Tongue (tissue), 3 donors: ENCODE data around the gene FOXP1. TPM values are rescaled to one million over a fixed set of nuclear protein-coding genes. Genes with fewer than 3 reads are reported as not detected.
A peak's percentile ranks its signal among the peaks of the same experiment; 100 is the strongest.

Experiments used
- DNase-seq: peaks from one replicate; pipeline ENCODE4 v3.0.0-alpha.2; 2015
- small RNA-seq: library from RNA; depleted of rRNA; stranded (forward); fragments of <200 nt; gene quantifications from one replicate; pipeline ENCODE3, GENCODE V24; 2014; ENCODE audit warnings: low replicate concordance
- total RNA-seq: library from RNA; depleted of rRNA; stranded (reverse); fragments of >200 nt; gene quantifications from one replicate; pipeline ENCODE4 v1.2.3, GENCODE V29; 2014

FOXP1 gene
- total RNA-seq, 1 donor from 2014 or later: 66.4 TPM

- no peak for DNase-seq
These were observed 619.9 kb downstream of the FOXP1 start for GRCh38 chr3:70963431-70964275.

GRCh38 chr3:70959506-70960291 is 623.8 kb downstream of the FOXP1 start:
- DNase-seq: no peak

- DNase-seq: no peak
These were observed 631.3 kb downstream of the FOXP1 start for GRCh38 chr3:70952033-70952747.

DNA sequence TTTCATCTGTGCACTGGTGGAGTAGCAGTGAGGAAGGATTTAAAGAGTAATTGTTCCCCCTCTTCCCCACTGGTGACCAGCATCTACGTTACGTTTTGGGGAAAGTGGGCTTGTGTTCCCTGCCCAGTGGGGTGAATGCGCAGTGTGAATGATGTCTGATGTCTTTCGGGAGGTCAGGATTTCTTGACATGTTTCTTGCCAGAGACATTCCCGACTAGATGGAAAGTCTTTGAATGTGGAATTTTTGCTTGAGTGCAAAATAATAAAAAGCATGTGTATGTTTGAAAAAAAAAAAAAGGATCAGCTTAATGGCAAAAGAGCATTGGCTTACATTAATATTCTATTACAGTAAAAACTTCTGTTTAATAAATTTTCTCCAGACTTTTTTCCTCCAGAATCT is 632.2 kb downstream of the FOXP1 start:
- no peak for DNase-seq

DNA sequence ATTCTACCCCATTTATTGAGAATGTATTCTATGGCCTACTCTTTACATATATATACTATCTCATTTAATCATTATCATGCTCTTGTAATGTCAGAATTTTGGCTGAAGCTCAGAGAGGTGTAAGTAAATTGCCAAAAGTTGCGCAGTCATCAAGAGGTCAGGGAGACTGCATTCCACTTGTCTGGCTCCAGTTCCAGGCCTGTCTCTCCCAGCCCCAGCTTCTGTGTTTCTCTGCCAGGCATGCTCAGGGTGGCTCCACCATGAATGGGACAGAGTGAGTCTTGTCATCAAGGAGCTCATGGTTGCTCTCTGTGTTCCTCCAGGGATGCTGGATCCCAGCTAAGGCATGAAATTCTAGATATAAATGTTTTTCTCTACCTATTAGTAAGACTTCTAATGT is 635.9 kb downstream of the FOXP1 start:
- no peak for DNase-seq

GRCh38 chr3:70943886-70944285 is 639.6 kb downstream of the FOXP1 start:
- no peak for DNase-seq

DNA sequence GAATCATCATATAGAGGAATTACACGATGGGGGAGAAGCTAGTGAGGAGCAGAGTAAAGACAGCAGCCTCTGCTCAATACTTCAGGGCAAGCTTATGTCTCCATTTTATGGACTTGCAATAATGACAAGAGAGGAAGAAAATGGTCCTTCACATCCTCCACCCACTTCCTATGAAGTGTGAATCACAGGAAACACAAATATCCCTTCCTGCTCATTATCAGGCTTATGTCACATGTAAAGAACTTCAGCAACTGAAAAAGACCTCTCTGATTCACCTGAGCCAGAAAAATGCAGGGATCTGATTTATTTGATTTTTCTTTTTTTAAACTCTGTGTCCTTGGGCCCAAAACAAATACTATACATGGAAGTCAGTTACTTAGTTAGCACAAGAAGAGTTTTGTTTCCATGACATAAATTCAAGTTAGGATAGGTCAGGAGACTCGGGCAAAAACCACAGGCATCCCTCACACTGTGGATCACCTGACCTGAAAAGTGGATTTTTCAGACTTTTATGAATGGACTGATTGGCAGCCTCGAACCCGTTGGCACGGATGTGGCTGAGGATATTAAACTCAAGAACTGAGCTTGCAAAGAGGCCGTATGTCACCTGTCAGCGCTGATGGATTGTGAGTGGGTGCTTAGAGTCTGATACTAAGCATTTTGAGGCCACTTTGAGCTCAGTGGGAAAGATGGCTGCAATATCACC is 650.3 kb downstream of the FOXP1 start:
- DNase-seq: no peak

GRCh38 chr3:70930066-70930465 is 653.5 kb downstream of the FOXP1 start:
- no peak for DNase-seq

DNA sequence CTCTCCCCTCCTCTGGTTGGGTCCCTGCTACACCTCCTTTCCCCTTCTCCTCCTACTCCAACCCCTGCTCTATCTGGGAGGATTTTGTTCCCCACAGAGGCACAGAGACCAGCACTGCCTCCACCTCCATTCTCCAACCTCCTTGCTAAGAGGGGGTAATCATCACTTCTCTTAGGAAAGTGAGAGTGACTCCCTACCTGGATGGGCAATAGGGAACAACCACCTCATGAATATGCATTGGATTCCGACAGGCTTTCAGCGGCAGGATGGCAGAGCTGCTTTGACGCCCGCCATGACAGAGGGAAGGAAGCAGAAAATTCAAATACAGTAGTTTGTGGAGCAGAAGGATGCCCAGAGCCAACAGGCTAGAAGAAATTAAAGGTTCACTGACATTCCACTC is 656.3 kb downstream of the FOXP1 start:
- DNase-seq: no peak

DNA sequence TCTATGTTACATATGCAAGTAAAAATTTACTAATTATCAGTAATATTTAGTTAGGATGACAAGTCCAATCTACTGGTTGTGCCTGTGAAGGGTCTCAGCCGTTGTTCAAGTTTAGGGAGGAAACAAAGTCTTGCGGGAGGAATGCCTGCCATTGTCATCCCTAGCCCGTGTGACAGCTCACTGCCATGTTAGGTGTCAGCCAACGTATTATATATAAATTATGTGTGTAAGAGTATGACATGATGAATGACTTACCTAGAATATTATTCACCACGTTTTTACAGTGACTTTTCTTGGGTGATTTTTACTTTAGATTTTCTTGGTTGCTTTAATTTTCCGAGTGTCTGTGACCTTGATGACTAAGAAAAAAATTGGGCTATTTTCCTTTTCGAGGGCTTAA is 656.7 kb downstream of the FOXP1 start:
- DNase-seq: no peak

- DNase-seq: no peak
These were observed 663.9 kb downstream of the FOXP1 start for GRCh38 chr3:70919661-70920060.

DNA sequence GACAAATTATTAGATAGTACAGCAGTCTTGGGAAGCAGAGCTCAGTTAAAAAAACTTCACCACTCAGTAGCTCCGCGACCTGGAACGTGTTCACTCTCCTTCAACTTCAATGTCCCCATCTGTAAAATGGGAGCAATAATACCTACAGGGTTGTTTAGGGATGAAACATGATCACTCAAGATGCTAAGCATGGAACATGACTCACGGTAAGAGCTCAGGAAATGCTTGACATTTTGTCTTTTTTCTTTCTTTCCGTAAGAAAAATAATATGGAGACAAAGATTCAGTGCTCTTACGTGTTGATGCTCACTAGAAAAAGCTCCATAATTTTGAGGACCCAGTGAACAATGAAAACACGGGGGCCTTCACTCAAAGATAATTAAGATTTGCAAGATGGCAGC is 664.4 kb downstream of the FOXP1 start:
- DNase-seq: no peak

GRCh38 chr3:70916375-70917055 is 667.0 kb downstream of the FOXP1 start:
- DNase-seq: peak; percentile 14

DNA sequence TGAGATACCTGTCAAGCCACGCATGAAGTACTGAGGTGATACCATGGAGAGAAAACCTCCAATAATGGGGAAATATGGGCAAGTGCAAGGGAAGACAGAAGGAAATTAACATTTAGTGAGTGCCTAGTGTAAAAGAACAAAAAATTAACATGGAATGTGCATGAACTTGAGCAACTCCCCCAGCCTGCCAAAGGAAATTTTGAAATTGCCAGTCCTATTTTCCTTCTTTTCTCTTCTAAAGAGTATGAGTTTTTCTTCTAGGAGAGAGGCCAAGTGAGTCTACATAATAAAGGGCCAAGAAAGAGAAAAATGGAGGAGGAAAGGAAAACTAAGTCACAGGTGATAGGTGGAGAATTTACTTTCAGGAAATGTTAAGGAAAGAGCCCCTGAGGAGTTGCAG is 668.7 kb downstream of the FOXP1 start:
- DNase-seq: no peak

- no peak for DNase-seq
These were observed 671.8 kb downstream of the FOXP1 start for GRCh38 chr3:70911719-70912118.

- DNase-seq: no peak
These were observed 678.0 kb downstream of the FOXP1 start for GRCh38 chr3:70905491-70905890.

Small RNA genes lying within 50 kb of the gene (small RNA-seq; reads per million reads assigned to genes)
- gene MIR1284: 0.05 reads per million

Other genes starting within 250 kb of the FOXP1 start
- 15.3 TPM for gene EIF4E3, start 141.7 kb upstream of the FOXP1 start, total RNA-seq
- 5.1 TPM for gene GPR27, start 170.1 kb upstream of the FOXP1 start, total RNA-seq
- 0.31 TPM for gene PROK2, start 201.4 kb upstream of the FOXP1 start, total RNA-seq